Panc1 (cell line): Measurements from ENCODE around the gene CAV2. TPM values are rescaled to one million over a fixed set of nuclear protein-coding genes. Genes with fewer than 3 reads are reported as not detected.

Source experiments
- ATAC-seq: fragments of 200-7000 bp; cut with Tn5 transposase; 2 replicates; pipeline ENCODE4 v1.9.1; 2020; ENCODE audit warnings: mild to moderate bottlenecking, moderate library complexity
- BruUV-seq: library from RNA; stranded (reverse); fragments of 400-500 nt; replicated peaks from 2 replicates; lab custom pipeline; 2021; lab: Mats Ljungman, UMichigan
- CTCF ChIA-PET: fragments of 300-600 bp; sonication (Branson Sonifier 250); formaldehyde crosslinking; loops from one replicate; lab custom pipeline; 2022; ENCODE audit warnings: antibody characterized with exemption; lab: Charles Lee
- POLR2A ChIA-PET: fragments of 300-600 bp; sonication (Branson Sonifier 250); formaldehyde crosslinking; loops from one replicate; lab custom pipeline; 2022; ENCODE audit warnings: antibody characterized with exemption; lab: Charles Lee
- DNase-seq: peaks from one replicate; pipeline ENCODE4 v3.0.0-alpha.2; 2010; ENCODE audit warnings: low read depth, low spot score
- H3K27ac ChIP-seq: 2 replicates; pipeline ENCODE4 v1.5.1; 2011; ENCODE audit warnings: mild to moderate bottlenecking, low read length, inconsistent platforms
- H3K27me3 ChIP-seq: fragments of 200-500 bp; sonication (Bioruptor generic); 2 replicates; pipeline ENCODE4 v1.6.0; 2014; ENCODE audit warnings: low read length, inconsistent platforms; ENCODE audit not compliant: control insufficient read depth, insufficient read depth
- H3K36me3 ChIP-seq: fragments of 200-500 bp; sonication (Bioruptor generic); 2 replicates; pipeline ENCODE4 v1.5.1; 2014; ENCODE audit warnings: inconsistent platforms, mild to moderate bottlenecking, low read length, moderate library complexity; ENCODE audit not compliant: control insufficient read depth, insufficient read depth
- H3K4me1 ChIP-seq: 2 replicates; pipeline ENCODE4 v1.5.1; 2011; ENCODE audit warnings: inconsistent platforms, mild to moderate bottlenecking, low read length, moderate library complexity; ENCODE audit not compliant: control insufficient read depth, insufficient read depth
- H3K4me3 ChIP-seq, 2 experiments: 2 replicates each; pipeline ENCODE4 v1.5.1; 2011 to 2012; ENCODE audit warnings: low read depth in 2 of 2, low read length in 2 of 2, mild to moderate bottlenecking in 2 of 2, inconsistent platforms in 1 of 2, moderate library complexity in 1 of 2
- H3K9me3 ChIP-seq: fragments of 200-500 bp; sonication (Bioruptor generic); 2 replicates; pipeline ENCODE4 v1.5.1; 2014; ENCODE audit warnings: low read depth, mild to moderate bottlenecking, inconsistent platforms, low read length, moderate library complexity; ENCODE audit not compliant: control insufficient read depth, insufficient read depth
- POLR2AphosphoS5 ChIP-seq: IDR thresholded peaks from 2 replicates; pipeline ENCODE4 v1.6.1; 2012; ENCODE audit warnings: mild to moderate bottlenecking, low read depth, low read length, moderate library complexity
- SIN3A ChIP-seq: IDR thresholded peaks from 2 replicates; pipeline ENCODE4 v1.6.1; 2012; ENCODE audit warnings: low read depth, mild to moderate bottlenecking, low read length, moderate library complexity, borderline replicate concordance; ENCODE audit not compliant: insufficient read depth
- TCF7L2 ChIP-seq: IDR thresholded peaks from 2 replicates; pipeline ENCODE4 v1.6.1; 2011; ENCODE audit warnings: mild to moderate bottlenecking, low read depth, low read length, inconsistent platforms
- in situ Hi-C: cut with HindIII; loops from 2 replicates; pipeline ENCODE4 v1.10.0; 2016; ENCODE audit warnings: low sequenced_read_pairs, low pct_unique_long_range_greater_than_20kb
- intact Hi-C: fragments of 100-400 bp; cut with micrococcal nuclease; formaldehyde crosslinking; loops from one replicate; pipeline ENCODE4 v1.10.0; 2022; ENCODE audit not compliant: unreplicated experiment
- total RNA-seq: library from RNA; stranded (reverse); gene quantifications from one replicate; pipeline ENCODE4 v1.2.1, GENCODE V29; 2021; ENCODE audit not compliant: unreplicated experiment
- TF ChIP-seq, protein P1 (sequence below), 2 experiments: IDR thresholded peaks; 2 replicates each; pipeline ENCODE4 v1.6.1; 2011 to 2012; ENCODE audit warnings: low read depth in 2 of 2, control low read depth in 1 of 2, low read length in 1 of 2, mild to moderate bottlenecking in 1 of 2, moderate library complexity in 1 of 2; ENCODE audit not compliant: insufficient read depth in 1 of 2
- TF ChIP-seq, protein P2 (sequence below): fragments of 450-650 bp; IDR thresholded peaks from 2 replicates; pipeline ENCODE4 v1.5.1; 2017; ENCODE audit warnings: mild to moderate bottlenecking

Gene CAV2
- total RNA-seq, 1 experiment from 2014 or later, result 217 TPM

DNA sequence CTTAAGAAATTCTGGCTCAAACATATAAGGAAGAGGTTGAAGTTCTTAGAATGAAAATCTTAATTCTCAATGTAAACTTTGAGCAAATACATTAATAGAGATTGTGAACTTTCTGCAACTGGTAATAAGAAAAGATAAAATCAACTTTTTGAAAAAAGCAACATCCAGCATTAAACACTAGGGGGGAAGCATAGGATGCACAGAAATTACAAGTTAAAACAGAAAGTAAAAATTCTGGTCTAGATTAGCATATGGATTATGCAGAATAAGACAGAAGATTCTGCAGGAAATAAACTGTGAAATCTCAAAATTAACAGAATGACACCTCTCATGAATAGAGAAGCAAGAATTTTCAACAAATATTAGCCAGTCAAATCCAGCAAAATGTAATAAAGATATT is 38.0 kb upstream of the CAV2 start:
- intact Hi-C loops, result no loop called here
- CTCF ChIA-PET, result no interaction called here
- no peak for DNase-seq

DNA sequence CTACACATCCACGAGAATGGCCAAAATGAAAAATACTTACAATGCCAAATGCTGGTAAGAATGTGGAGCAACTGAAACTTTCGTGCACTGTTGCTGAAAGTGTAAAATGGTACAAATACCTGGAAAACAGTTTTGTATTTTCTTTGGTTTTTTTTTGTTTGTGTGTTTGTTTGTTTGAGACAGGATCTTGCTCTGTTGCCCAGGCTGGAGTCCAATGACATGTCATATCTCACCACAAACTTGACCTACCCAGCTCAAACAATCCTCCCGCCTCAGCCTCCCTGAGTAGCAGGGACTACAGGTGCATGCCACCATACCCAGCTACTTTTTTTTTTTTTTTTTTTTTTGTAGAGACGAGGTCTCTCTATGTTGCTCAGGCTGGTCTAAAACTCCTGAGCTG is 35.6 kb upstream of the CAV2 start:
- TF ChIP-seq TCF7L2 (no peak), POLR2AphosphoS5 (no peak), SIN3A (no peak)
- TF ChIP-seq, protein P1, sequence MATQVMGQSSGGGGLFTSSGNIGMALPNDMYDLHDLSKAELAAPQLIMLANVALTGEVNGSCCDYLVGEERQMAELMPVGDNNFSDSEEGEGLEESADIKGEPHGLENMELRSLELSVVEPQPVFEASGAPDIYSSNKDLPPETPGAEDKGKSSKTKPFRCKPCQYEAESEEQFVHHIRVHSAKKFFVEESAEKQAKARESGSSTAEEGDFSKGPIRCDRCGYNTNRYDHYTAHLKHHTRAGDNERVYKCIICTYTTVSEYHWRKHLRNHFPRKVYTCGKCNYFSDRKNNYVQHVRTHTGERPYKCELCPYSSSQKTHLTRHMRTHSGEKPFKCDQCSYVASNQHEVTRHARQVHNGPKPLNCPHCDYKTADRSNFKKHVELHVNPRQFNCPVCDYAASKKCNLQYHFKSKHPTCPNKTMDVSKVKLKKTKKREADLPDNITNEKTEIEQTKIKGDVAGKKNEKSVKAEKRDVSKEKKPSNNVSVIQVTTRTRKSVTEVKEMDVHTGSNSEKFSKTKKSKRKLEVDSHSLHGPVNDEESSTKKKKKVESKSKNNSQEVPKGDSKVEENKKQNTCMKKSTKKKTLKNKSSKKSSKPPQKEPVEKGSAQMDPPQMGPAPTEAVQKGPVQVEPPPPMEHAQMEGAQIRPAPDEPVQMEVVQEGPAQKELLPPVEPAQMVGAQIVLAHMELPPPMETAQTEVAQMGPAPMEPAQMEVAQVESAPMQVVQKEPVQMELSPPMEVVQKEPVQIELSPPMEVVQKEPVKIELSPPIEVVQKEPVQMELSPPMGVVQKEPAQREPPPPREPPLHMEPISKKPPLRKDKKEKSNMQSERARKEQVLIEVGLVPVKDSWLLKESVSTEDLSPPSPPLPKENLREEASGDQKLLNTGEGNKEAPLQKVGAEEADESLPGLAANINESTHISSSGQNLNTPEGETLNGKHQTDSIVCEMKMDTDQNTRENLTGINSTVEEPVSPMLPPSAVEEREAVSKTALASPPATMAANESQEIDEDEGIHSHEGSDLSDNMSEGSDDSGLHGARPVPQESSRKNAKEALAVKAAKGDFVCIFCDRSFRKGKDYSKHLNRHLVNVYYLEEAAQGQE (IDR thresholded peaks at IDR 0.05; ENCODE audit: insufficient read depth in 1 of 2, low read depth in 2 of 2, low read length in 1 of 2), result no peak
- TF ChIP-seq, protein P2, sequence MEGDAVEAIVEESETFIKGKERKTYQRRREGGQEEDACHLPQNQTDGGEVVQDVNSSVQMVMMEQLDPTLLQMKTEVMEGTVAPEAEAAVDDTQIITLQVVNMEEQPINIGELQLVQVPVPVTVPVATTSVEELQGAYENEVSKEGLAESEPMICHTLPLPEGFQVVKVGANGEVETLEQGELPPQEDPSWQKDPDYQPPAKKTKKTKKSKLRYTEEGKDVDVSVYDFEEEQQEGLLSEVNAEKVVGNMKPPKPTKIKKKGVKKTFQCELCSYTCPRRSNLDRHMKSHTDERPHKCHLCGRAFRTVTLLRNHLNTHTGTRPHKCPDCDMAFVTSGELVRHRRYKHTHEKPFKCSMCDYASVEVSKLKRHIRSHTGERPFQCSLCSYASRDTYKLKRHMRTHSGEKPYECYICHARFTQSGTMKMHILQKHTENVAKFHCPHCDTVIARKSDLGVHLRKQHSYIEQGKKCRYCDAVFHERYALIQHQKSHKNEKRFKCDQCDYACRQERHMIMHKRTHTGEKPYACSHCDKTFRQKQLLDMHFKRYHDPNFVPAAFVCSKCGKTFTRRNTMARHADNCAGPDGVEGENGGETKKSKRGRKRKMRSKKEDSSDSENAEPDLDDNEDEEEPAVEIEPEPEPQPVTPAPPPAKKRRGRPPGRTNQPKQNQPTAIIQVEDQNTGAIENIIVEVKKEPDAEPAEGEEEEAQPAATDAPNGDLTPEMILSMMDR, result no peak
- Histone ChIP-seq H3K4me3 (no peak overlapping the region), H3K27me3 (no peaks in the 10 kb centered on the region), H3K27ac (peak overlapping the region; percentile 55; the same call in 1 of the 2 replicates), H3K4me1 (peaks cover 10% of the 10 kb centered on the region; the same call in 1 of the 2 replicates), H3K36me3 (no peaks in the 10 kb centered on the region), H3K9me3 (no peaks in the 10 kb centered on the region; the same call in 1 of the 2 replicates)
- POLR2A ChIA-PET, result no interaction called here
- in situ Hi-C loops (no loop called here), intact Hi-C loops (no loop called here)
- no peak for DNase-seq
- BruUV-seq, result no TSS peak
- CTCF ChIA-PET, result no interaction called here
- ATAC-seq, result no peak

More for the DNA sequence above, 38.0 kb upstream of the CAV2 start:
- ATAC-seq, result no peak
- Histone ChIP-seq H3K9me3 (no peaks in the 10 kb centered on the region; the same call in 1 of the 2 replicates), H3K4me1 (peaks cover 10% of the 10 kb centered on the region; the same call in 1 of the 2 replicates), H3K27me3 (no peaks in the 10 kb centered on the region), H3K4me3 (no peak overlapping the region), H3K36me3 (no peaks in the 10 kb centered on the region), H3K27ac (peak overlapping the region; percentile 89; the same call in 1 of the 2 replicates)
- in situ Hi-C loops, result no loop called here
- TF ChIP-seq SIN3A (no peak), POLR2AphosphoS5 (no peak), TCF7L2 (no peak)
- TF ChIP-seq, protein P2, result no peak; the same call in 1 of the 2 replicates
- TF ChIP-seq, protein P1 (IDR thresholded peaks at IDR 0.05; ENCODE audit: insufficient read depth in 1 of 2, low read depth in 2 of 2, low read length in 1 of 2), result no peak
- POLR2A ChIA-PET, result no interaction called here
- no TSS peak for BruUV-seq
